ENCODE data around the gene SCNN1G.
"Not testable (repeated sequence)": the region's sequence is repeated elsewhere in the genome, so short reads cannot be mapped to it uniquely, and the experiment has no call there.

SCNN1G gene

DNA sequence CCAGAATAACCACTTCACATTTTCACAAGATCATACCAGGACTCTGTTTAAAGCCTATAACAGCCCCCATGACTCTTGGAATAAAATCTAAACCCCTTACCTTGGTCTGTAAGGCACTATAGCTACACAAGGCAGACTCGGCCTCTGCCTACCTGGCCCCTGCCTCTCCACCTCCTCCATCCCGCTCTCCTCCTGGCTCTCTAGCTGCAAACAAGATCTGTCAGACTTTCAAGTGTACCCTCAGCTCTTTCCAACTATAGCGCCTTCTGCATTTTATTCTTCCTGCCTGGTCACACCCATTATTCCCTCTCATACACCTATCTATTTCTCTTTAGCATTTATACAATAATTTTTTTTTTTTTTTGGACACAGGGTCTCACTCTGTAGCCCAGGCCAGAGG, 41.5 kb upstream of the SCNN1G start:
- TF ChIP-seq, protein P1, sequence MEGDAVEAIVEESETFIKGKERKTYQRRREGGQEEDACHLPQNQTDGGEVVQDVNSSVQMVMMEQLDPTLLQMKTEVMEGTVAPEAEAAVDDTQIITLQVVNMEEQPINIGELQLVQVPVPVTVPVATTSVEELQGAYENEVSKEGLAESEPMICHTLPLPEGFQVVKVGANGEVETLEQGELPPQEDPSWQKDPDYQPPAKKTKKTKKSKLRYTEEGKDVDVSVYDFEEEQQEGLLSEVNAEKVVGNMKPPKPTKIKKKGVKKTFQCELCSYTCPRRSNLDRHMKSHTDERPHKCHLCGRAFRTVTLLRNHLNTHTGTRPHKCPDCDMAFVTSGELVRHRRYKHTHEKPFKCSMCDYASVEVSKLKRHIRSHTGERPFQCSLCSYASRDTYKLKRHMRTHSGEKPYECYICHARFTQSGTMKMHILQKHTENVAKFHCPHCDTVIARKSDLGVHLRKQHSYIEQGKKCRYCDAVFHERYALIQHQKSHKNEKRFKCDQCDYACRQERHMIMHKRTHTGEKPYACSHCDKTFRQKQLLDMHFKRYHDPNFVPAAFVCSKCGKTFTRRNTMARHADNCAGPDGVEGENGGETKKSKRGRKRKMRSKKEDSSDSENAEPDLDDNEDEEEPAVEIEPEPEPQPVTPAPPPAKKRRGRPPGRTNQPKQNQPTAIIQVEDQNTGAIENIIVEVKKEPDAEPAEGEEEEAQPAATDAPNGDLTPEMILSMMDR (IDR thresholded peaks at IDR 0.05; ENCODE audit: control insufficient read depth, extremely low read depth, insufficient read depth): no peak
- H3K4me3 ChIP-seq (ENCODE audit: low read depth, low read length): no peak overlapping the region
- no peak for DNase-seq (ENCODE audit: low read depth)

DNA sequence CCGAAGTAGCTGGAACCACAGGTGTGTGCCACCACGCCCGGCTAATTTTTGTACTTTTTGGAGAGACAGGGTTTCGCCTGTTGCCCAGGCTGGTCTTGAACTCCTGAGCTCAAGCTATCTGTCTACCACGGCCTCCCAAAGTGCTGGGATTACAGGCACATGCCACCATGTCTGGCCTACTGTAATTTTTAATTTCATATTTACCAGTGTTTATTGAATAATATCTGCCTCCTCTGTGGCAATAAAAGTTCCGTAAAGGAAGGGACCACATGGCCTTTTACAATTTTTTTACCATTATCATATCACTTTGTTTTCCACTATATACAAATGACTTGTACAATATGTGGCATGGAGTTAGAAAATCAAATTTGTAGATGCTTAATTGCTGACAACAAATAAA, 41.0 kb upstream of the SCNN1G start:
- H3K4me3 ChIP-seq (ENCODE audit: low read depth, low read length): no peak overlapping the region
- no peak for DNase-seq (ENCODE audit: low read depth)
- TF ChIP-seq, protein P1 (IDR thresholded peaks at IDR 0.05; ENCODE audit: control insufficient read depth, extremely low read depth, insufficient read depth): no peak

DNA sequence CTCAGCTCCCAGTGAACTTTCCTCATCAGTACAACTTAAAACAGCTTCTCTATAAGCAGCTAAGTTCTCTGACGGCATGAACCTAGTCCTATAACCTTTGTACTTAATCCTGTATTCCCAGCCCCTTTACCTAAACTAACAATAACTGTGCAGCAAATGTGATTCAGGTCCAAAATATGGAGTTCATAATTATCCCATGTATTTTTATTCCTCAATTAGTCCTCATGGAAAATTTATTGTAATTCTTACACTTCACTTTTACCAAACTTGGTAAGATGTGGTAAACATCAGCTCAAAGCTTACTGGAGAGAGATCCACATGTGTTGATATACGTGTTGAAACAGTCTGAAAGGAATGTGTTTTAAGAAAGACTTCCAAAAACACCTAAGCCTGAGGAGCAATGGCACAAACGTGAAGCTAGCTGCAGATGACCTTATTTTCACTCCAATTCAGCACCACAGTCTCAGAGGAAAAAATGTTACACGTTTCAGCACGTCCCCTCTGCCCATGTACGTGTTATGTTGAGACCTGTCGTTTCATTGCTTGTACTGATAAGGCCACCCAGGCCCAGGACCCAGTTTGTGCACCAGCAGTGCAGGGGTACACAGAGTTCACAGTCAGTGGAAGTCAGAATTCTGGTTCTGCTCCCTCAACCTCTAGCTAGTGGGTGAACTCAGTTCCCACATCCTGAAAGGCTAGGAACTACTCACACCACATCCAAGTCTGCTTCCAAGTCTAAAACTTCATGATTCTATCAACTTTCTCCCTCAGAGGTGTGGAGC, 40.4 kb upstream of the SCNN1G start:
- TF ChIP-seq, protein P1 (IDR thresholded peaks at IDR 0.05; ENCODE audit: control insufficient read depth, extremely low read depth, insufficient read depth): no peak
- no peak for DNase-seq (ENCODE audit: low read depth)

DNA sequence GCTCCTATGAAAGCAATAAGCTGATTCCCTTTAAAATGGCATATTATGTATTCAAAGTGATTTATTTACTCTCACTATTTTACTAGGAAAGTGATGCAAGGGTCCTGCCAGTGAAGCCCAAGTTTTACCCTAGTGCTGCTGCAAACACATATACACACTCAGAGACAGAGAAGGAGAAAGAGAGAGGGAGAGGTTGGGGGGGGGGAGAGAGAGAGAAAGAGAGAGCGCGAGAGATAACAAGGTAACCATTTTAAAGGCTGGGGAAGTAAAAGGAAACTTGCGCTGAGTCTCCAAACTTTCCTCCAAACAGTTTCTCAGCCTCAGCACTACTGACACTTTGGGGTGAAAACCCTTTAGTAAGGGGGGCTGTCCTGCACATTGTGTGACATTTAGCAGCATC, 39.2 kb upstream of the SCNN1G start:
- H3K4me3 ChIP-seq (ENCODE audit: low read depth, low read length): no peak overlapping the region
- no peak for DNase-seq (ENCODE audit: low read depth)
- TF ChIP-seq, protein P1 (IDR thresholded peaks at IDR 0.05; ENCODE audit: control insufficient read depth, extremely low read depth, insufficient read depth): no peak

More for the DNA sequence above, 40.4 kb upstream of the SCNN1G start:
- H3K4me3 ChIP-seq (ENCODE audit: low read depth, low read length): no peak overlapping the region

DNA sequence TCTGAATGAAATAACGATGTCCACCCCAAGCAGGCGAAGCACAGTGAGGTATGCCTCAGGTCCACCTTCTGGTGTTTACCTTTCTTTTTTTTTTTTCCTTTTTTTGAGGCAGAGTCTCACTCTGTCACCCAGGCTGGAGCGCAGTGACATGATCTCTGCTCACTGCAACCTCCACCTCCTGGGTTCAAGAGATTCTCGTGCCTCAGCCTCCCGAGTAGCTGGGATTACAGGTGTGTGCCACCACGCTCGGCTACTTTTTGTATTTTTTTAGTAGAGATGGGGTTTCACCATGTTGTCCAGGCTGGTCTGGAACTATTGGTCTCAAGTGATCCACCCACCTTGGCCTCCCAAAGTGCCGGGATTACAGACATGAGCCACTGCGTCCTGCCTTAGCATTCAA, 38.2 kb upstream of the SCNN1G start:
- DNase-seq (ENCODE audit: low read depth); H3K4me3 ChIP-seq (ENCODE audit: low read depth, low read length): not testable (repeated sequence)

DNA sequence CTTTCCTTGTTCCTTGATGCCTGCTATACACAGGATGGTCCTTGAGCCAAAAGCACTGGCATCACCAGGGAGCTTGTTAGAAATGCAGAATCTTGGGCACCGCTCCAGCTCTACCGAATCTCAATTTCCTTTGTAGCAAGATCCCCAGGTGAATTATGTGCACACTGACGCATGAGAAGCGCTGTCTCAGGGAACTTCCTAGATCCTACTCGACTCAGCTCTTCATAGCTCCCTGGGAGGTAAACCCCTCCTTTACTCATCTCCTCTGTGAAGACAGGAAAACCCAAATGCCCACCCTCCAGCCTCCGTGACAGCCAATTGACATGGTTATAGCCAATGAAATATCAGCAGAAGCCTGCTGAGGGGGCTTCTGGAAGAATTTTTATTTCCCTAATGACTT, 37.4 kb upstream of the SCNN1G start:
- H3K4me3 ChIP-seq (ENCODE audit: low read depth, low read length): no peak overlapping the region
- no peak for DNase-seq (ENCODE audit: low read depth)

DNA sequence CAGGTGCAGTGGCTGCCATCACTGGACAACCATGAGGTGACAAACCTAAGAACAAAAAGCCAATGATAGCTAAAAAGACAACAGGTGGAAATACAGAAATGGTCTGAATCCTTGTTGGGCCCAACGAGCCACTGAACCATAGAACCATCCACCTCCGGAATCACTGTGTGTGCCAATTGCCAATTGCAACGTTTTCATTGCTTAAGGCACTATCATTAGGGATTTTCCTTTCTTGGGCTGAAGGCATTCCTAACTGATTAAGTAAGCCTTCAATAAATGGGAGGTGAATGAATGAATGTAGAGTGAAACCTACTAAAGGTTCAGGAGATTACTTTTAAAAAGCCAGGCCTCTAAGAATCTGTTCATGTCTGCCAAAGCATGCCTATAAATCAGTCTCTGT, 36.9 kb upstream of the SCNN1G start:
- TF ChIP-seq, protein P1 (IDR thresholded peaks at IDR 0.05; ENCODE audit: control insufficient read depth, extremely low read depth, insufficient read depth): no peak
- H3K4me3 ChIP-seq (ENCODE audit: low read depth, low read length): no peak overlapping the region
- DNase-seq (ENCODE audit: low read depth): no peak

More for the DNA sequence above, 37.4 kb upstream of the SCNN1G start:
- TF ChIP-seq, protein P1 (IDR thresholded peaks at IDR 0.05; ENCODE audit: control insufficient read depth, extremely low read depth, insufficient read depth): no peak
